Measurements from ENCODE around the gene TWIST2.

DNA sequence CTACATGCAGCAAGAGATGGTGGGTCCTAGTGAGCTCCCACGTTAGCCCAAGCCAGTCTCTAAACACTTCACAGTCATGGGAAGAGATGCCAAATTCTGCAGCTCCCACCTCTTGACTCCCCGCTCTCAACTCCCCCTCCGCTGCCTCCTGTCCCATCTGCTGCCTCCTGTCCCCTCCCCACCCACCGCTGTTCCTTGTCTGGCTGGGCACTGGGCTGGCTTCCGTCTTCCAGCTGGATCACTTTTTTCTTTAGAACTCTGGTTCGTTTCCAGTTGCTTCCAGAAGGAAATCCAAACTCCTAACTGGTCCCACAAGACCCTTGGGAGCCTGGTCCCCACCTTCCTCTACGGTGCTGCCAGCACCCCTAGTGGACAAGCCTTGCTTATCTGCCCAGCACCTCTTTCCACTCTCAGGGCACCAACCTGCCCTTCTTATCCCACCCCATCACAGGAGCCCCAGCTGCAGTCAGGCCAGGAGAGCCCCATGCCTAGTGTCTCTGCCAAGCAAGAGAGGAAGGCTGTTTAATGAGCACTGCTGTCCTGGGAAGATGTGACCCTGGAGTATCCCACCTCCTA, 12.1 kb upstream of the TWIST2 start:
- TF ChIP-seq, protein P1, sequence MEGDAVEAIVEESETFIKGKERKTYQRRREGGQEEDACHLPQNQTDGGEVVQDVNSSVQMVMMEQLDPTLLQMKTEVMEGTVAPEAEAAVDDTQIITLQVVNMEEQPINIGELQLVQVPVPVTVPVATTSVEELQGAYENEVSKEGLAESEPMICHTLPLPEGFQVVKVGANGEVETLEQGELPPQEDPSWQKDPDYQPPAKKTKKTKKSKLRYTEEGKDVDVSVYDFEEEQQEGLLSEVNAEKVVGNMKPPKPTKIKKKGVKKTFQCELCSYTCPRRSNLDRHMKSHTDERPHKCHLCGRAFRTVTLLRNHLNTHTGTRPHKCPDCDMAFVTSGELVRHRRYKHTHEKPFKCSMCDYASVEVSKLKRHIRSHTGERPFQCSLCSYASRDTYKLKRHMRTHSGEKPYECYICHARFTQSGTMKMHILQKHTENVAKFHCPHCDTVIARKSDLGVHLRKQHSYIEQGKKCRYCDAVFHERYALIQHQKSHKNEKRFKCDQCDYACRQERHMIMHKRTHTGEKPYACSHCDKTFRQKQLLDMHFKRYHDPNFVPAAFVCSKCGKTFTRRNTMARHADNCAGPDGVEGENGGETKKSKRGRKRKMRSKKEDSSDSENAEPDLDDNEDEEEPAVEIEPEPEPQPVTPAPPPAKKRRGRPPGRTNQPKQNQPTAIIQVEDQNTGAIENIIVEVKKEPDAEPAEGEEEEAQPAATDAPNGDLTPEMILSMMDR (IDR thresholded peaks at IDR 0.05): no peak
- TF ChIP-seq POLR2A (IDR thresholded peaks at IDR 0.05): no peak
